Osteoblast (primary cell): ENCODE results near the gene ITGA7. TPM values are rescaled to one million over a fixed set of nuclear protein-coding genes. Genes with fewer than 3 reads are reported as not detected.

Source experiments
- DNase-seq: peaks from one replicate; pipeline ENCODE4 v3.0.0; 2011; ENCODE audit warnings: low spot score, mixed read lengths; ENCODE audit not compliant: insufficient read length; ENCODE audit errors: missing footprints
- H2AFZ ChIP-seq: 2 replicates; pipeline ENCODE4 v1.6.0; 2011; ENCODE audit warnings: mild to moderate bottlenecking, low read length
- H3K27ac ChIP-seq: 2 replicates; pipeline ENCODE4 v1.5.1; 2011; ENCODE audit warnings: mild to moderate bottlenecking, low read depth, low read length, moderate library complexity
- H3K27me3 ChIP-seq: 2 replicates; pipeline ENCODE4 v1.6.0; 2012; ENCODE audit warnings: mild to moderate bottlenecking, control low read depth, inconsistent platforms, low read length, moderate library complexity; ENCODE audit not compliant: insufficient read depth
- H3K36me3 ChIP-seq: 2 replicates; pipeline ENCODE4 v1.5.1; 2011; ENCODE audit warnings: mild to moderate bottlenecking, low read length, control low read depth, moderate library complexity; ENCODE audit not compliant: insufficient read depth
- H3K4me1 ChIP-seq: 2 replicates; pipeline ENCODE4 v1.5.1; 2011; ENCODE audit warnings: mild to moderate bottlenecking, low read length, control low read depth, moderate library complexity; ENCODE audit not compliant: insufficient read depth
- H3K4me2 ChIP-seq: 2 replicates; pipeline ENCODE4 v1.6.0; 2011; ENCODE audit warnings: mild to moderate bottlenecking, low read length; ENCODE audit not compliant: insufficient read depth
- H3K4me3 ChIP-seq: fragments of 200-600 bp; sonication (generic); 3 replicates; pipeline ENCODE4 v1.5.1; 2012; ENCODE audit warnings: mild to moderate bottlenecking, low read length, inconsistent platforms; ENCODE audit not compliant: insufficient read depth
- H3K79me2 ChIP-seq: 2 replicates; pipeline ENCODE4 v1.6.0; 2012; ENCODE audit warnings: mild to moderate bottlenecking, low read length, control low read depth, inconsistent platforms; ENCODE audit not compliant: insufficient read depth
- H3K9me3 ChIP-seq: 2 replicates; pipeline ENCODE4 v1.5.1; 2011; ENCODE audit warnings: low read depth, low read length, control low read depth
- H4K20me1 ChIP-seq: 2 replicates; pipeline ENCODE4 v1.6.0; 2012; ENCODE audit warnings: mild to moderate bottlenecking, low read length, control low read depth; ENCODE audit not compliant: insufficient read depth
- CTCF ChIP-seq: IDR thresholded peaks from 2 replicates; pipeline ENCODE4 v1.5.1; 2011; ENCODE audit warnings: mild to moderate bottlenecking, low read depth, low read length, moderate library complexity; ENCODE audit errors: extremely low read depth
- total RNA-seq: library from RNA; depleted of rRNA; stranded (reverse); fragments of >200 nt; gene quantifications from 2 replicates; pipeline ENCODE4 v1.2.3, GENCODE V29; 2012

Gene ITGA7
- total RNA-seq, 1 donor, result 22.4 TPM

DNA sequence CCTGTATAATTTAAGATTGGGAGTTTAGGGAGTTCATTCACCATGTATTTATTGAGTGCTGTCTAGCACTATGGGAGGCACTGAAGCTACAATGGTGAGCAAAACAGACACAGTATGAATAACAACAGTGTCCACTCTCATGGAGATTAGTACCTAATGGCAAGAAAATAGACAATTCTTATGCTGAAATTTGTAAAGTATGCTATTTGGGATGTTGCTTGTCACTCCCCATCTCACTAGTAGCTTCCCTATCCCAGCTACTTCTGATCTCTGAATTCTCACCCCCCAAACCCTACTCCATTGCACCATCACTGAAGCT is 39.2 kb upstream of the ITGA7 start:
- DNase-seq, result no peak
- H4K20me1 ChIP-seq, result peaks cover 9% of the 10 kb centered on the region
- H3K36me3 ChIP-seq, result peaks cover 14% of the 10 kb centered on the region
- H3K9me3 ChIP-seq, result no peaks in the 10 kb centered on the region
- H2AFZ ChIP-seq, result no peak overlapping the region
- H3K4me3 ChIP-seq, result no peak overlapping the region
- no peak for TF ChIP-seq CTCF
- no peaks in the 10 kb centered on the region for H3K27me3 ChIP-seq
- no peak overlapping the region for H3K4me2 ChIP-seq
- no peaks in the 10 kb centered on the region for H3K79me2 ChIP-seq
- H3K27ac ChIP-seq, result no peak overlapping the region
- peaks cover 18% of the 10 kb centered on the region for H3K4me1 ChIP-seq

GRCh38 chr12:55746174-55746912 is 38.6 kb upstream of the ITGA7 start:
- Histone ChIP-seq H3K27me3 (no peaks in the 10 kb centered on the region), H2AFZ (no peak overlapping the region), H3K36me3 (peaks cover 9% of the 10 kb centered on the region), H3K27ac (no peak overlapping the region), H3K9me3 (no peaks in the 10 kb centered on the region), H3K4me3 (no peak overlapping the region), H3K79me2 (no peaks in the 10 kb centered on the region), H4K20me1 (peaks cover 9% of the 10 kb centered on the region), H3K4me2 (no peak overlapping the region), H3K4me1 (peaks cover 18% of the 10 kb centered on the region)
- DNase-seq, result peak; percentile 87
- no peak for TF ChIP-seq CTCF

DNA sequence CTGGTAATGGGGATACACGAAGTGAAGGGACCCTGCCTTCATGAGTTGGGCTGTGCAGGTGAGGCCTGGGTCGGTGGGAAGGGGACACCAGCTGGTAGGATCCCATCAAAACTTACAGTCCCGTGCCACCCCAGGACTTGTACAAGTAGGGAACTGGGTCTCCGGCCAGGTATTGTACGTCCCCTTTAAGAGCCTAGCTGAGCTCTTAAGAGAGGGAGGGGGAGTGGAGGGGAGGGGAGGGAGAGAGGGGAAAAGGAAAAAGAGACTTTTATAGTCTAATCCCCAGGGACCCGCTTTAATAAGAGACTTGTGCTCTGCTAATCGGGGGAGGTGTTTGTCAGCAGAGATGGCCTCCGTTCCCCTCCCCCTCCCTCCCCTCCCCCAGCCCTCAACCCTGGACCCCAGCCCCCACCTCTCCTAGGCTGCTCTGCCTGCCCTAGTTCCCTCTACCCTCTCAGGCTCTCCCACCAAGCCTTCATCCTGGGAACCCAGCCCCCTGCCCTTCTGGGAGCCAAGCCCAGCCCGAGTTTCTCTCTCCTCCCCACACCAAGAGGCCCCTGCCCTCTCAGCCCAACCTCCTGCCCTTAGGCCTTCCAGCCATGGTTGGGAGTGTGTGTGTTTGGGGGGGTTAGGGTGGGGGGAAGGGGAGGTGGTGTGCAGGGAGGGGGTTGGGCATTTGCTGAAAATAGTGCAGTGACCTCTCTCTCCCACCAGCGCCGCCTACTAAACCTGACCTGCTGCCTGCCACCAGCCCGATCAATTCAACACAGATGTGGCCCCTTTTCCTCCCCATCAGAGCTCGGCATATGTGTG is 37.9 kb upstream of the ITGA7 start:
- Histone ChIP-seq H3K4me3 (no peak overlapping the region), H3K79me2 (no peaks in the 10 kb centered on the region), H3K9me3 (no peaks in the 10 kb centered on the region), H3K27ac (no peak overlapping the region), H3K27me3 (no peaks in the 10 kb centered on the region), H4K20me1 (peaks cover 9% of the 10 kb centered on the region), H3K36me3 (peaks cover 4% of the 10 kb centered on the region), H3K4me2 (peak overlapping the region; percentile 48), H2AFZ (no peak overlapping the region), H3K4me1 (peaks cover 18% of the 10 kb centered on the region)
- no peak for TF ChIP-seq CTCF
- peak; percentile 84 for DNase-seq

- H3K27ac ChIP-seq, result no peak overlapping the region
- H2AFZ ChIP-seq, result peak overlapping the region; percentile 58
Measured at GRCh38 chr12:55744340-55745030, 36.8 kb upstream of the ITGA7 start.

More at GRCh38 chr12:55744340-55745030, 36.8 kb upstream of the ITGA7 start:
- peaks cover 18% of the 10 kb centered on the region for H3K4me1 ChIP-seq
- no peaks in the 10 kb centered on the region for H3K27me3 ChIP-seq
- no peaks in the 10 kb centered on the region for H3K79me2 ChIP-seq
- H3K9me3 ChIP-seq, result no peaks in the 10 kb centered on the region
- DNase-seq, result no peak
- H3K4me2 ChIP-seq, result peak overlapping the region; percentile 93
- peaks cover 6% of the 10 kb centered on the region for H4K20me1 ChIP-seq
- H3K4me3 ChIP-seq, result peak overlapping the region; percentile 82
- peaks cover 3% of the 10 kb centered on the region for H3K36me3 ChIP-seq
- no peak for TF ChIP-seq CTCF
